PC-9 (cell line): Measurements from ENCODE around the gene SREK1.

ENCODE experiments used
- CTCF ChIP-seq: fragments of 200-600 bp; sonication (generic); conservative IDR thresholded peaks from 2 replicates; pipeline ENCODE4 v1.6.1; 2017; ENCODE audit warnings: mixed run types, antibody characterized with exemption, mild to moderate bottlenecking, moderate library complexity
- EZH2 ChIP-seq: fragments of 200-600 bp; sonication (generic); IDR thresholded peaks from 2 replicates; pipeline ENCODE4 v1.8.0; 2017; ENCODE audit warnings: antibody characterized with exemption, low read depth

- TF ChIP-seq CTCF (no peak), EZH2 (no peak)
Observed at GRCh38 chr5:66206465-66206864, 62.4 kb downstream of the SREK1 start.
